Left ventricle myocardium superior (tissue), 1 donor: ENCODE results near the gene CCL4L2. TPM values are rescaled to one million over a fixed set of nuclear protein-coding genes. Genes with fewer than 3 reads are reported as not detected.
"Not testable (repeated sequence)": the region's sequence is repeated elsewhere in the genome, so short reads cannot be mapped to it uniquely, and the experiment has no call there.

Experiments
- ATAC-seq: fragments of 200-7000 bp; cut with Tn5 transposase; one replicate; pipeline ENCODE4 v1.9.1; 2020; ENCODE audit warnings: mild to moderate bottlenecking, moderate library complexity
- DNase-seq: peaks from one replicate; pipeline ENCODE4 v3.0.0-alpha.2; 2020
- intact Hi-C: fragments of 100-400 bp; cut with micrococcal nuclease; formaldehyde crosslinking; loops from one replicate; pipeline ENCODE4 v1.11.0; 2022
- total RNA-seq: library from RNA; stranded (reverse); fragmentation: NEBNext Ultra II Directional; extraction: Animal tissue kit (Norgen Biotek cat#: 25700); gene quantifications from one replicate; pipeline ENCODE4 v1.2.1, GENCODE V29; 2021
- donor health status: DM: no; HTN: yes; CAD: no; lungs with severe emphysema.

CCL4L2 gene
- total RNA-seq, 1 donor from 2014 or later, result not detected

GRCh38 chr17:36194147-36194831 lies 16.6 kb upstream of the CCL4L2 start:
- intact Hi-C loops, ATAC-seq, DNase-seq: not testable (repeated sequence)

GRCh38 chr17:36194832-36195433 lies 15.9 kb upstream of the CCL4L2 start:
- DNase-seq, intact Hi-C loops, ATAC-seq: not testable (repeated sequence)

- DNase-seq (no peak), ATAC-seq (no peak)
- intact Hi-C loops, result no loop called here
Observed at GRCh38 chr17:36195434-36196130, 15.3 kb upstream of the CCL4L2 start.

GRCh38 chr17:36196131-36196486 lies 14.8 kb upstream of the CCL4L2 start:
- intact Hi-C loops, result no loop called here
- ATAC-seq, result no peak
- no peak for DNase-seq

GRCh38 chr17:36197387-36197703 lies 13.5 kb upstream of the CCL4L2 start:
- DNase-seq (no peak), ATAC-seq (no peak)
- intact Hi-C loops, result no loop called here

GRCh38 chr17:36198831-36199465 lies 11.9 kb upstream of the CCL4L2 start:
- peak; percentile 28 for ATAC-seq

GRCh38 chr17:36201102-36201501 lies 9.8 kb upstream of the CCL4L2 start:
- not testable (repeated sequence) for ATAC-seq

More at GRCh38 chr17:36198831-36199465, 11.9 kb upstream of the CCL4L2 start:
- intact Hi-C loops, result no loop called here
- no peak for DNase-seq

GRCh38 chr17:36201506-36201905 lies 9.4 kb upstream of the CCL4L2 start:
- DNase-seq, intact Hi-C loops, ATAC-seq: not testable (repeated sequence)

More at GRCh38 chr17:36201102-36201501, 9.8 kb upstream of the CCL4L2 start:
- DNase-seq, intact Hi-C loops: not testable (repeated sequence)

GRCh38 chr17:36203335-36203734 lies 7.5 kb upstream of the CCL4L2 start:
- intact Hi-C loops, result no loop called here
- ATAC-seq (no peak), DNase-seq (no peak)

GRCh38 chr17:36204724-36205500 lies 6.0 kb upstream of the CCL4L2 start:
- DNase-seq, result no peak
- ATAC-seq, result no peak
- intact Hi-C loops, result no loop called here

- DNase-seq (no peak), ATAC-seq (no peak)
- intact Hi-C loops, result no loop called here
Observed at GRCh38 chr17:36205637-36206485, 5.0 kb upstream of the CCL4L2 start.

GRCh38 chr17:36206486-36206821 lies 4.4 kb upstream of the CCL4L2 start:
- intact Hi-C loops, ATAC-seq, DNase-seq: not testable (repeated sequence)

GRCh38 chr17:36207383-36207782 lies 3.5 kb upstream of the CCL4L2 start:
- intact Hi-C loops, ATAC-seq, DNase-seq: not testable (repeated sequence)

- no peak for DNase-seq
- intact Hi-C loops, result no loop called here
- ATAC-seq, result no peak
Observed at GRCh38 chr17:36209575-36209974, 1.3 kb upstream of the CCL4L2 start.

GRCh38 chr17:36211484-36212271 lies 815 bp downstream of the CCL4L2 start:
- ATAC-seq, intact Hi-C loops, DNase-seq: not testable (repeated sequence)

GRCh38 chr17:36212272-36212605 lies 1.4 kb downstream of the CCL4L2 start:
- DNase-seq (no peak), ATAC-seq (no peak)
- intact Hi-C loops, result no loop called here

- intact Hi-C loops, result no loop called here
- ATAC-seq (no peak), DNase-seq (no peak)
Observed at GRCh38 chr17:36212966-36213365, 2.1 kb downstream of the CCL4L2 start.

- intact Hi-C loops, result no loop called here
- DNase-seq, result no peak
- ATAC-seq, result no peak
Observed at GRCh38 chr17:36213695-36214094, 2.8 kb downstream of the CCL4L2 start.
